HepG2 (cell line): ENCODE data around the gene SH3GLB2. TPM values are rescaled to one million over a fixed set of nuclear protein-coding genes. Genes with fewer than 3 reads are reported as not detected.

Source experiments
- CEBPG ChIP-seq: IDR thresholded peaks from 2 replicates; pipeline ENCODE4 v1.6.1; 2016
- FOXJ3 ChIP-seq: sonication (generic); formaldehyde crosslinking; IDR thresholded peaks from 2 replicates; pipeline ENCODE4 v1.4.0; 2020; ENCODE audit warnings: missing genetic modification reagents, mild to moderate bottlenecking, borderline replicate concordance
- GABPA ChIP-seq, 2 experiments: IDR thresholded peaks; 2 replicates each; pipeline ENCODE4 v1.6.1; 2011 to 2016; ENCODE audit warnings: low read depth in 2 of 2, low read length in 1 of 2, missing biosample characterization in 1 of 2, missing genetic modification characterization in 1 of 2
- JUNB ChIP-seq: sonication (generic); formaldehyde crosslinking; IDR thresholded peaks from 2 replicates; pipeline ENCODE4 v1.8.0; 2022; ENCODE audit warnings: missing genetic modification reagents, mild to moderate bottlenecking, borderline replicate concordance
- NFKB2 ChIP-seq: sonication (generic); formaldehyde crosslinking; IDR thresholded peaks from 2 replicates; pipeline ENCODE4 v1.4.0; 2020; ENCODE audit warnings: missing genetic modification reagents, borderline replicate concordance
- TBX3 ChIP-seq: fragments of 450-650 bp; IDR thresholded peaks from 2 replicates; pipeline ENCODE4 v1.6.1; 2017; ENCODE audit warnings: antibody characterized with exemption, mild to moderate bottlenecking, inconsistent platforms, borderline replicate concordance
- ZNF136 ChIP-seq: sonication (generic); formaldehyde crosslinking; IDR thresholded peaks from 2 replicates; pipeline ENCODE4 v1.8.1; 2022; ENCODE audit warnings: low read depth, mild to moderate bottlenecking, moderate library complexity, missing genetic modification reagents
- ZNF281 ChIP-seq: sonication (generic); formaldehyde crosslinking; IDR thresholded peaks from 2 replicates; pipeline ENCODE4 v1.4.0; 2020; ENCODE audit warnings: missing genetic modification reagents, borderline replicate concordance
- ZSCAN5A ChIP-seq: sonication (generic); formaldehyde crosslinking; IDR thresholded peaks from 2 replicates; pipeline ENCODE4 v1.8.0; 2022; ENCODE audit warnings: mild to moderate bottlenecking, missing genetic modification reagents, borderline replicate concordance
- polyA plus RNA-seq, 8 experiments: library from polyadenylated mRNA; depleted of rRNA in 3 of 8; stranded (reverse) in 7 of 8; unstranded in 1 of 8; fragments of >200 nt; fragmentation: Illumina TruSeq in 4 of 8; extraction: Trizol in 4 of 8; gene quantifications; 2 replicates each; pipeline versions ENCODE4 v1.2.1 to v1.2.3, GENCODE V29; 2011 to 2016; ENCODE audit warnings: low read depth in 4 of 8, missing spikeins in 1 of 8, mixed read lengths in 1 of 8; ENCODE audit not compliant: insufficient read depth in 1 of 8
- total RNA-seq, 5 experiments: library from RNA; depleted of rRNA; stranded (reverse); fragments of >200 nt; fragmentation: Illumina TruSeq; extraction: Trizol; gene quantifications; 2 replicates each; pipeline ENCODE4 v1.2.3, GENCODE V29; 2016; ENCODE audit warnings: low read depth in 1 of 5
- TF ChIP-seq, protein P1 (sequence below): sonication (generic); formaldehyde crosslinking; IDR thresholded peaks from 2 replicates; pipeline ENCODE4 v1.8.0; 2022; ENCODE audit warnings: missing genetic modification reagents, mild to moderate bottlenecking, moderate library complexity, borderline replicate concordance
- TF ChIP-seq, protein P2 (sequence below), 2 experiments: sonication (generic) in 1 of 2; formaldehyde crosslinking in 1 of 2; IDR thresholded peaks; 2 replicates each; pipeline versions ENCODE4 v1.4.0 to v1.6.1; 2016 to 2020; ENCODE audit warnings: borderline replicate concordance in 1 of 2, low read depth in 1 of 2, mild to moderate bottlenecking in 1 of 2, missing genetic modification reagents in 1 of 2
- TF ChIP-seq, protein P3 (sequence below): sonication (generic); formaldehyde crosslinking; IDR thresholded peaks from 2 replicates; pipeline ENCODE4 v1.5.0; 2020; ENCODE audit warnings: mild to moderate bottlenecking, missing genetic modification reagents, borderline replicate concordance

The SH3GLB2 gene
- total and polyA plus RNA-seq, 2 of the 13 experiments (the other 11 are each of a cell fraction or from before 2014, with no cell fraction given): 24.0 to 40.6 TPM

- TF ChIP-seq FOXJ3 (CRISPR knock-in tag) (no peak), JUNB (CRISPR knock-in tag) (no peak), TBX3 (no peak; the same call in 1 of the 2 replicates), ZNF281 (CRISPR knock-in tag) (peak; percentile 29; the same call in 1 of the 2 replicates), NFKB2 (CRISPR knock-in tag) (0 out of 2 replicates have a peak, but pooled peaks have one; percentile 40), ZNF136 (CRISPR knock-in tag) (no peak), CEBPG (CRISPR knock-in tag) (no peak), GABPA (IDR thresholded peaks at IDR 0.05; ENCODE audit: low read depth, low read length) (no peak), GABPA (CRISPR knock-in tag; IDR thresholded peaks at IDR 0.05; ENCODE audit: low read depth) (0 out of 2 replicates have a peak, but pooled peaks have one; percentile 31), ZSCAN5A (CRISPR knock-in tag) (no peak)
- TF ChIP-seq, protein P1, sequence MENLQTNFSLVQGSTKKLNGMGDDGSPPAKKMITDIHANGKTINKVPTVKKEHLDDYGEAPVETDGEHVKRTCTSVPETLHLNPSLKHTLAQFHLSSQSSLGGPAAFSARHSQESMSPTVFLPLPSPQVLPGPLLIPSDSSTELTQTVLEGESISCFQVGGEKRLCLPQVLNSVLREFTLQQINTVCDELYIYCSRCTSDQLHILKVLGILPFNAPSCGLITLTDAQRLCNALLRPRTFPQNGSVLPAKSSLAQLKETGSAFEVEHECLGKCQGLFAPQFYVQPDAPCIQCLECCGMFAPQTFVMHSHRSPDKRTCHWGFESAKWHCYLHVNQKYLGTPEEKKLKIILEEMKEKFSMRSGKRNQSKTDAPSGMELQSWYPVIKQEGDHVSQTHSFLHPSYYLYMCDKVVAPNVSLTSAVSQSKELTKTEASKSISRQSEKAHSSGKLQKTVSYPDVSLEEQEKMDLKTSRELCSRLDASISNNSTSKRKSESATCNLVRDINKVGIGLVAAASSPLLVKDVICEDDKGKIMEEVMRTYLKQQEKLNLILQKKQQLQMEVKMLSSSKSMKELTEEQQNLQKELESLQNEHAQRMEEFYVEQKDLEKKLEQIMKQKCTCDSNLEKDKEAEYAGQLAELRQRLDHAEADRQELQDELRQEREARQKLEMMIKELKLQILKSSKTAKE: no peak
- TF ChIP-seq, protein P2, sequence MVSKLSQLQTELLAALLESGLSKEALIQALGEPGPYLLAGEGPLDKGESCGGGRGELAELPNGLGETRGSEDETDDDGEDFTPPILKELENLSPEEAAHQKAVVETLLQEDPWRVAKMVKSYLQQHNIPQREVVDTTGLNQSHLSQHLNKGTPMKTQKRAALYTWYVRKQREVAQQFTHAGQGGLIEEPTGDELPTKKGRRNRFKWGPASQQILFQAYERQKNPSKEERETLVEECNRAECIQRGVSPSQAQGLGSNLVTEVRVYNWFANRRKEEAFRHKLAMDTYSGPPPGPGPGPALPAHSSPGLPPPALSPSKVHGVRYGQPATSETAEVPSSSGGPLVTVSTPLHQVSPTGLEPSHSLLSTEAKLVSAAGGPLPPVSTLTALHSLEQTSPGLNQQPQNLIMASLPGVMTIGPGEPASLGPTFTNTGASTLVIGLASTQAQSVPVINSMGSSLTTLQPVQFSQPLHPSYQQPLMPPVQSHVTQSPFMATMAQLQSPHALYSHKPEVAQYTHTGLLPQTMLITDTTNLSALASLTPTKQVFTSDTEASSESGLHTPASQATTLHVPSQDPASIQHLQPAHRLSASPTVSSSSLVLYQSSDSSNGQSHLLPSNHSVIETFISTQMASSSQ (IDR thresholded peaks at IDR 0.05; ENCODE audit: low read depth): no peak
- TF ChIP-seq, protein P2 (CRISPR knock-in tag; IDR thresholded peaks at IDR 0.05; ENCODE audit: borderline replicate concordance): no peak
- TF ChIP-seq, protein P3, sequence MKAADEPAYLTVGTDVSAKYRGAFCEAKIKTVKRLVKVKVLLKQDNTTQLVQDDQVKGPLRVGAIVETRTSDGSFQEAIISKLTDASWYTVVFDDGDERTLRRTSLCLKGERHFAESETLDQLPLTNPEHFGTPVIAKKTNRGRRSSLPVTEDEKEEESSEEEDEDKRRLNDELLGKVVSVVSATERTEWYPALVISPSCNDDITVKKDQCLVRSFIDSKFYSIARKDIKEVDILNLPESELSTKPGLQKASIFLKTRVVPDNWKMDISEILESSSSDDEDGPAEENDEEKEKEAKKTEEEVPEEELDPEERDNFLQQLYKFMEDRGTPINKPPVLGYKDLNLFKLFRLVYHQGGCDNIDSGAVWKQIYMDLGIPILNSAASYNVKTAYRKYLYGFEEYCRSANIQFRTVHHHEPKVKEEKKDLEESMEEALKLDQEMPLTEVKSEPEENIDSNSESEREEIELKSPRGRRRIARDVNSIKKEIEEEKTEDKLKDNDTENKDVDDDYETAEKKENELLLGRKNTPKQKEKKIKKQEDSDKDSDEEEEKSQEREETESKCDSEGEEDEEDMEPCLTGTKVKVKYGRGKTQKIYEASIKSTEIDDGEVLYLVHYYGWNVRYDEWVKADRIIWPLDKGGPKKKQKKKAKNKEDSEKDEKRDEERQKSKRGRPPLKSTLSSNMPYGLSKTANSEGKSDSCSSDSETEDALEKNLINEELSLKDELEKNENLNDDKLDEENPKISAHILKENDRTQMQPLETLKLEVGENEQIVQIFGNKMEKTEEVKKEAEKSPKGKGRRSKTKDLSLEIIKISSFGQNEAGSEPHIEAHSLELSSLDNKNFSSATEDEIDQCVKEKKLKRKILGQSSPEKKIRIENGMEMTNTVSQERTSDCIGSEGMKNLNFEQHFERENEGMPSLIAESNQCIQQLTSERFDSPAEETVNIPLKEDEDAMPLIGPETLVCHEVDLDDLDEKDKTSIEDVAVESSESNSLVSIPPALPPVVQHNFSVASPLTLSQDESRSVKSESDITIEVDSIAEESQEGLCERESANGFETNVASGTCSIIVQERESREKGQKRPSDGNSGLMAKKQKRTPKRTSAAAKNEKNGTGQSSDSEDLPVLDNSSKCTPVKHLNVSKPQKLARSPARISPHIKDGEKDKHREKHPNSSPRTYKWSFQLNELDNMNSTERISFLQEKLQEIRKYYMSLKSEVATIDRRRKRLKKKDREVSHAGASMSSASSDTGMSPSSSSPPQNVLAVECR: no peak
These were observed 877 bp downstream of the SH3GLB2 start (continued) for GRCh38 chr9:129027224-129027684.
